HG03565 (cell line): ENCODE data around the gene MYO1B.

Source experiments
- ATAC-seq: cut with Tn5 transposase; IDR thresholded peaks from one replicate; pipeline ENCODE4 v1.9.1; 2021; ENCODE audit warnings: mild to moderate bottlenecking, moderate library complexity; ENCODE audit not compliant: unreplicated experiment

Gene MYO1B

DNA sequence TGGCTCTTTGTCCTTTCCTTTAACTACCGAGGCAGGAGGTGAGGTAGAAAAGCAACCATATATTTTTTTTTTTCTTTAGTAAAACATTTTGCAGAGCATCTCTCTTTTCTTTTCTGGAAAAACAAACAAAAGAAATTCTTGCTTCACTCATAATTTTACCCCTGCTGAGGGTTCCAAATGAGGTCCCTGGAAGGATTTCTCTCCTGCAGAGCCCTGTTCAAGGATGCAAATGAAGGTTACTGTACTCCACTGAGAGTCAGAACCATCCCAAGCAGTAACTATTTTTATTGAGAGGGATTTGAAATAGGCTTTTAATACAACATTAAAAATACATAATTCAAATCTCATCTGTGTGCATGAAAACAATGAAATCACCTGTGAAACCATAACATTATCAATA, 19.5 kb upstream of the MYO1B start:
- no peak for ATAC-seq

DNA sequence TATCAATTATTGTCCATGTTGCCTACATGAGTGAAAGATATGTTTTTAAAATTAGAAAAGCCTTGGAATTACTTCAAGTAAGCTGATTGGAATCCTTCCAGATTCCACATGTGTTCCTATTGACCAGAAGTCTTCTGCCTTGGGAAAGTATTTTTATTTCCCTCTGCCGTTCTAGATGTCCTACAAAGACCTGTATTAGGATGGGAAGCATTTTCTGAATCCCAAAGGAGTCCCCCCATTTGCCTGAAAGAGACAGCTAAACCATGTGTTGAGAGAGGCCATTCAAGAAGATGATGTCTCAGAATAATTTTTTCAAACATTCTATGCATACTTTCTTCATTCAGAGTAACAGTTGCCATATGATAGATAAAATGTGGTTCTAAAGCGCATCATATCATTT, 19.0 kb upstream of the MYO1B start:
- ATAC-seq: no peak

DNA sequence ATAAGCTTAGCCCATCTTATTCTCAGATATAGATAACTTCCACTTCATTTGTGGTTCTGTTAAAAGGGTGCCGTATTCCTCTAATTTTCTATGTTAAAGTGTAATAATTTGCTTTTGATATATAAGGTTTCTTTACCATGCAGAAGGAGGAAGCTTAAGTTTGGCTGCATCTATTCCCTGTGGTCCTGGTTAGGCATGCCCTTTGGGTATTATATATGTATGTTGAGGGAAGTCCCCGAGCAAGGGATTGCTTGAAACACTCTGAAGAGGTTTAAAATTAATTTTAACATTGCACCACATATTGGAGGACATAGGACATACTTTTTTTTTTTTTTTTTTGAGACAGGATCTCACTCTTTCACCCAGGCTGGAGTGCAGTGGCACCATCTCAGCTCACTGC, 16.9 kb upstream of the MYO1B start:
- no peak for ATAC-seq

DNA sequence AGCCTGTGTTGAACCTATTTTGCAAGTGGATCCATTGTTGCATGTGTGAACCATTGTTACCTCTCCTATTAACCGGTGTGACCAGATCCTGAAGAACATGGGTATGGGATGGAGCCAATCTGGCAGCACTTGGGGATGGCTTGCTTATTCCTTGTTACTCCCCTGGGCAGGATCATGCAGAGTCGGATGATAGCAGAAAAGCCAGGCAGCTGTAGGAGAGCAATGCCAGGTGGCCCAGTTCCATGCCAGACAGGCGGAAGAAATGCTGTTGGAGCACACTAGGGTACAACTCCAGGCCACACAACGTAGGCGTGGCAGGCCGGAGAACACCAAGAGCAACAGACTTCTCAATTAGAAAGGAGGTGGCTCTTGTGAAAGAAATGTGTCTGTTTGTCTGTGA, 16.3 kb upstream of the MYO1B start:
- no peak for ATAC-seq

DNA sequence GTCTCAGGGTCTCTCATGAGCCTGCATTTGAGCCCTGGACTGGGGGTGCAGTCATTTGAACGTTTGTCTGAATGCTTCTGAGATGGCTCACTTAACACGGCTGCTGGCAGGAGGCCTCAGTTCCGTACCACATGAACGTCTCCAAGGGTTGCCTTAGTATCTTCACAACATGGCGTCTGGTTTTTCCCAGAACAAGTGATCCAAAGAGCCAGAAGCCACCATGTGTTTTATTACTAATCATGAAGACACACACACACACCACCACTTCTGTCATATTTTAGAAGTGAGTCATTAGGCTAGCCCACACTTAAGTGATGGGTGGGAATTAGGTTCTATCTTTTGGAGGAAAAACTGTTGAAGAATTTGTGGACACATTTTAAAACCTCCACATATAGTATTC, 15.0 kb upstream of the MYO1B start:
- ATAC-seq: no peak

DNA sequence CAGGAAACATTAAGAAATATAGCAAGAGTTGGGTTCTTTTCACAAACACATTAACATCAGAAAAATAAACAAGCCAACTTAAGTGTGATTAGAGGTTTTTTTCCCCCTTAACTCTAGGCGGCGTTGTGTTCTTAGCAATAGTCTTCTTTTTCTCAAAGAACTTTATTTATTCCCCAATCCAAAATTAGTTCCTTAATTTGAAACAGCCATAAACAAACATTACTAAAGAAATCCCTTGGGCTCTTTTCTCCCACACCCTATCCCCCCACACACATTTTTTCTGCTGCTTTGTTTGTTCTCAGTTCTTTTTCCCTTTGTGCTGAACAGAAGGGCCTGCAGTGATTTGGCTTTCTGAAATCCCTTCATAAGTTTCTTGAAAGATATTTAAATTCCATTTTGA, 13.2 kb upstream of the MYO1B start:
- ATAC-seq: no peak

DNA sequence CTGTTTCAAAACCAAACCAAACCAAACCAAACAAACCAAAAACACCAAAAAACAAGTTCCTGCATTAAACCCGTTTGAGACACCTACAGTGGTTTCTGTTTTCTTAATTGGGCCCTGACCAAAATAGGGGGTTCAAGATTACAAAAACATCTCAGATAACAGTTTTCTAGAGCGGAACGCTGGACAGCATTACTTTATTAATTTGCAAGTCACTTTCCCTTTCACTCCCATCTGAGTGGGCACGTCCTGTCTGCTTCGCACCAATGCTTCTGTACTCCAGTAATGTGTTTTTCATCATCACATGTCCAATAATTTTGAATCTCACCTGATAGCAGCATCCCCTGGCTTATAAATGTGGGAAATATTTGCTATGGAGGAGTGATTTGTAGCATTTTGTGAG, 11.7 kb upstream of the MYO1B start:
- ATAC-seq: no peak

DNA sequence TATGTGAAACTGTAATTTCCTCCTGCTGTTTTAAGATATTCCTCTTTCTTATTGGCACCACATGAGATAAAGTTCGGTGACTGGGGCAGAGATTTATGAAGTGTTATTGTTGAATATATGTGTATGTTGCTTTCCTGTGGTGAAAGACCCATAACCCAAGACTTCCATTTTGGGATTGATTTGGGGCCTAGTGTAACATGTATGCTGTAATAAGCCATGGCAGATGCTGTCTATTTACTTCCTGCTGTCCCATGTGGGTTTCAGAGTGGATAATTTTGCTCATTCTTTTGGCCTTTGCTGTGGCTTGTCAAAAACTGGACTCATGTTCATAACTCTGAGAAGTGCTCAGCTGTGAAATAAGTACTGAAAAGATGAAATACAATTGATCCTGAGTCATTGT, 10.8 kb upstream of the MYO1B start:
- ATAC-seq: no peak

DNA sequence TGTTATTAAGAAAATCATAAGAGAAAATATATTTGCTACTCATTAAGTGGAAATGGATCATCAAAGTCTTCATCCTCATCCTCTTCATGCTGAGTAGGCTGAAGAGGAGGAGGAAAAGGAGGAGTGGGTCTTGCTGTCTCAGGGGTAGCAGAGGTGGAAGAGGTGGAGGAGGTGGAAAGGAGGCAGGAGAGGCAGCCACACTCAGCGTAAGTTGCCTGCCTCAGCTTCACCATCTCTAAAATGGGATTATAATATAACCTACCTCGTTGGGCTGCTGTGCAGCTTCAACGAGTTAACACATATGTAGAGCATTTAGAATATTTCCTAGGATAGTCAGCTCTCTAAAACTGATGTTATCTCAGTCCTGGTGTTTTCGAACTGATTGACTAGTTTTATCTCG, 4.3 kb upstream of the MYO1B start:
- no peak for ATAC-seq

DNA sequence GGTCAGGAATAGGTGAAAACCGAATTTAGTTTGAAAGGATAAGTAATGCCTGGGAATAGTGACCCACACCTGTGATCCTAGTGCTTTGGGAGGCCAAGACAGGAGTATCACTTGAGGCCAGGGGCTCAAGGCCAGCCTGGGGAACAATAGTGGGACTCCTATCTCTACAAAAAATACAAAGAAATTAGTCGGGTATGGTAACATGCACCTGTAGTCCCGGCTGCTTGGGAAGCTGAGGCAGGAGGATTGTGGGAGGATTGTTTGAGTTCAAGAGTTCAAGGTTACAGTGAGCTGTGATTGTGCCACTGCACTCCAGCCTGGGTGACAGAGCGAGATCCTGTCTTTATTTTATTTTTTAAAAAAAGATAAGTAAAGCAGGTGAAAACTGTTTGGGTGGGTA, 3.8 kb upstream of the MYO1B start:
- ATAC-seq: no peak

DNA sequence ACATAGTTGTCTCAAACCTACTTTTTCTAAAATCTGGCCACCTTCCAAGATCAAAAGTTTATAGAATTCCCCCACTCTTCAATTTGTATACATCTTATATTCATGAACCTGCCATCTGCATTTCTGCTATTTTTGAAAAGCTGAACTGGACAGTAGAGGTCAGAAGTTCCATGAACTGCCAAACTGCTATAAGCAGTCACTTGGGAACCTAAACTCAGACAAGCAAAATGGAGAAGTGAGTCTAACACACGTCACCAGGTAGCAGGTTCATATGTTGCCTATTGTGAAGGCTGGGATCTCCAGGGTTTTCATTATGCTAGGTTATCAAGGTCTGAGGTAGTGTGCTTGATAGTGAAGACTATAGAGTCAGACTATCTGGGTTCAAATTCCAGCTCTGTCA, 2.0 kb upstream of the MYO1B start:
- ATAC-seq: no peak

DNA sequence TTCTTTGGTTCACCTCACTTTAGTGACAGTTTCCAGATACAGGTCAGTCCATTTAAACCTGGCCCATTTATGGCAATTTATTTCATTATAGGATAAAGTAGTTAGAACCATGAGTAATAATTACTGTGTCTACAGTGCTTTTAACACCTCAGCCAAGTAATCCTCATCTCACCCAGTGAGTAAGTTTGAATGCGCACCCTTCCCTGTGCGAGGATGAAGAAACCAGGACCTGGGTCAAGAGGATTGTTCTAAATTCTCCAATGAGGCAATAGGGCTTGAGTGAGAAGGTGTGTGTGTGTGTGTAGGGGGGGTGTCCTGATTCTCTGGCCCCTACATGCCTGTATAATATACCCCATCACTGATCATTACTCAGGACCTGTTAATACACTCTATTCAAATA, 854 bp upstream of the MYO1B start:
- ATAC-seq: no peak

DNA sequence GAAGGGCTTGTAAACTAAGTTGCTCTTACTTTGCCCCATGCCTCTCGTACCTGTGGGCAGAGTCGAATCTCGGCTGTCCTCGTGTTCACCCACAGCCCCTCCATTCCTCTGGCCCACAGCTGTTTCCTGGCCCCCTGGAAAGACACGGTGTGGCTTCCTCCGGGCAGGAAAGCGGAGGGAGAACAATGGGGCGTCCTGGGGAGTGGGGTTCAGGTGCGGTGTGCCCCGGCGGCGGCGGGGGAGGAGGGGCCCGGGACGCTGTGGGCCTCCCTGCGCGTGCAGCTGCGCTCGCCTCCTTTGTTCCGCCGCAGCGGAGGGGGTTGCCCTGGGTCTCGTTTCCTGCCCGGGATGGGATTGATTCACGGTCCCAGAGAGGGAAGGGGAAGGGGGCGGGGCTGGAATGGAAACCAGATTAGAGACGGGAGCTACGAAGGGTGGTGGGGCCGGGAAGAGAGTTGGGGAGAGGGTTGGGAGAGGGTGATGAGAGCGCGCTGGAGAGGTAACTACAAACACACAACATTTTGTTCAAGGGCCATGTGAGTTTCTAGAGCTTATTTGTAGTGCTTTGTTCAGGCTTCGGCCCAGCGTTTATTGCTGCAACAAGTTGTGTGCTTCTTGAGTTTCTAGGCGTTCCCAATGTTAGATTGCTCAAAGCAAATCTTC, 796 bp downstream of the MYO1B start:
- ATAC-seq: no peak

DNA sequence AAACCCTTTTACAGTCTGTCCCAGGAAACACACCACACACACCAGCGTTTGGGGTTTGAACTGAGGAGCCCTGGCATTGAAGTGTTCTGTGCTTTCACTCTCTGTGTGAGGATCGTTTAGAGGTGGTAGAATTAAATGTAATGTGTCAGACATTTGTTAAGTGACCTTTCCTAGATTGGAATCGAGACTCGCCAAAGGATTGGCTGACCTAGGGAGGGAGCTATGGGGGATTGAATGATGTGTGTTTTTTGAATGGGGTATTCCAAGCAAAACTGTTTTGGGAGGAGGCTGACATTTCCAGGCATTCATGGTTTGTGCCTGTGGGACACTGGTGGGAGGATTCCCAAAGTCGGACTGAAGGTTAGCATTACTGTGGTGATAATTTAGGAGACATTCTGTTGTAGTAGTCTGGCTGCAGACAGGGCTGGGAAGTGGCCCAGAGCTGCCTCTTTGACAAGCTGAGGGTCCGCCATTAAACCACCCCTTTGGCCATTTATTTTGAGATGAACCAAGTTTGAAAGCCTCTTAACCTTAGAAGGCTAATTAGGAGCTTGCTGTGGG, 1.7 kb downstream of the MYO1B start:
- no peak for ATAC-seq

DNA sequence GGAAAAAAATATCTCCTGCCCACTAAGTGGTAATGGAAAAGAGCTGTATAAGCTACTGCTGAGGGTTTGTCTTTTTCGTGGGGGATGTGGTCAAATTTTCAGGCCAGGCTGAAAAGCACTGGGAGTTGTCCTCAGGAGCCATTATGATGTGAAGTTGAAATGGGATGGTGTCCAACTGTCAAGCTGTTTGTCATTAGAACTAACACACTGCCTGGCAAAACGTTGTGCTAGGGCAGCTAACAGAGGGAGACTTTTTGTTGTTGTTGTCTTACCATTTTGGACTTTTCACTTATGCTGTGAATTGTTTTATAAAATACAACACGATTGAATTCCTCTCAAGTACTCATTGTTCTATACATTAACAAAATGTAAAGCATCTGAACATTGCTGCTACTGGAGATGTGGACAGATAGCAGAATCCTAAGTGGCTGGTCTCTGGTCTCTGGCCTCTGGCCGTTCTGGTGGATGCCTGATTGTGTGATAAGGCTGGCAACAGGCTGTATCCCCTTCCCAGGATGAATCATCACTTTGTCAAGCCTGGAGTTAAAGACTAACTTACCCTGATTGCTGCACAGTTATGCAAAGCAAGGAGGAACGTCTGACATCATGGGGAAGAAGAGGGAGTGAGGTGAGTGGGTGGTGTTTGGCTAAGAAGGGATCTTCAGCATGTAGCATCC, 2.3 kb downstream of the MYO1B start:
- ATAC-seq: peak; percentile 27

DNA sequence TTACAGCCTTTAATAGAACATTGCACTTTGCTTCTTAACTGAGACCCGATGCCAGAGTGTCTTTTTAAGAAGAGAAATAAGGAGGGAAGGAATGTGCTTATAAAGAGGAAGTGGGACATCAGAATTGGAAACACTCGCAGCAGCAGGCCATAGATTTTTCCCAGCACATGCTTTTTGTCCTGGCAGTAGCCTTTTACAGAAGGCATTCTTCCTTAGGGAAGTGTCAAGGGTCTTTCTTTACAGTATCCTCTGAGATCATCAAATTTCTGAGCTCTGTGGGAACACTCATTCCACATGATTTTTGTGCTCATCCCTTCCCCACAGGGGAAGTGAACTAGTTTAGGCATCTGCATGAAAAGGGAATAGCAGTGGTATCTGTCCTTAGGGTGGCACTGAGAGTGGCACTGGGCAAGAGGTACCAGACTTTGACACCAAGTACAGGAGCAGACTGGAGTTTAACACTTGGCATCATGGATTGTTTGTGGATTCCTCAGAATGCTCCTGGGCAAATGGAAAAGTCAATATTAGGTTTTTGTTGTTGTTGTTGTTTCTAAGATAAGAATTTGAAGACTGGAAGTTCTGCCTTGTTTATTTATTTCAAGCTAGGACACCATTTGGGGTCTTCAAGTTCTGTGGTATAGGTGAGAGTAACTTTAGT, 4.1 kb downstream of the MYO1B start:
- no peak for ATAC-seq

DNA sequence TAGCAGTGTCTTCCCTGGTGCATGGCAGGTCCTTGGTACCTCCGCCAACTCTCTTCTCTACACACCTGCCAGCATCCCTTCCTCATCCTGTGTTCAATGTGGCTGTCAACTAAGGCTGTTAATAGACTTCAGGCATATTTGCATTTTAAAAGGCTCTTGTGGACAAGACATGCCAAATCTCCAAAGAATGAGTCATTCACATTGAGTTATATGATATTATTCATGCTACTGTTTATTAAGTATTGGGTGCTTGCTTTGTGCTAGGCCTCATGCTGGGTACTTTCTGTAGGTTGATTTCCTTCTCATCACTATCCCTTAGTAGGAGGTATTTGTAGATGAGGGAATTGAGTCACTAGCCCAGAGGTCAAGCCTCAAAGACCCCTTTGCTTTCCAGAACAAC, 5.2 kb downstream of the MYO1B start:
- no peak for ATAC-seq

DNA sequence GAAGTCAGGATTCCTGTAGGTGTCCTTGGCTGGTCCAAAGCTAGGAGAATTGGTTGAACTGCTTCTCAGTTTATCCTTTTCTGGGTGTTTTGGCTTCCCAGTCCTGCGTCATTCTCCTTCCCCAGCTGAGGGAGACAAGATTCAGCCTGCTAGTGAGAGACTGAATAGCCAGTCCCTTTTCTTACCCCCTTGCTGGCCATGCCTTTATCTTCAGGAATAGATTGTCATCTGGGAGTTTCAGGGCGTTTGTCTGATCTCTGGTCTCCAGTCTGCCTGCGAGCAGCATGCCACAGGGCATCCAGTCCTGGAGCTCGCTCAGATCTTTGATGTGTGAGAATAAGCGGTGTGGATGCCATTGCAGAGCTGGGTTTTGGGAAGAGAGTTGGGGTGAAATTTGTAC, 5.8 kb downstream of the MYO1B start:
- ATAC-seq: no peak

DNA sequence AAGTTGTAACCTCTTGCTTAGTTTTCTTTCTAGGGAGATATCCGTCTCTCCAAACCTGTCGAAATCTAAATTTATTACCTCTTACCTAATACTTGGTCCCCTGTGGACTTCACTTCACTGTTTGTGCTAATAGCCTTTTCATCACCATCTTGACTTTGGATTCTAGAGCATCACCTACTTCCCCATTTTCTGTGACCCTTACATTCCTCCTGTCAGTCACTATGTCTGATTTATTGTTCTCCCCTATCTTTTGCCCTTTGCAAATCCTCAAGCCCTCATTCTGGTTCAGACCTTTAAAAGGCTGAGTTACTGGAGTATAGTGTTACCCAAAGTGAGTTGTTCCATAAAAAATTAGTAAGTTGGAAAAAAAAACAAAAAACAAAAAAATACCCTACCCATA, 7.5 kb downstream of the MYO1B start:
- ATAC-seq: no peak

DNA sequence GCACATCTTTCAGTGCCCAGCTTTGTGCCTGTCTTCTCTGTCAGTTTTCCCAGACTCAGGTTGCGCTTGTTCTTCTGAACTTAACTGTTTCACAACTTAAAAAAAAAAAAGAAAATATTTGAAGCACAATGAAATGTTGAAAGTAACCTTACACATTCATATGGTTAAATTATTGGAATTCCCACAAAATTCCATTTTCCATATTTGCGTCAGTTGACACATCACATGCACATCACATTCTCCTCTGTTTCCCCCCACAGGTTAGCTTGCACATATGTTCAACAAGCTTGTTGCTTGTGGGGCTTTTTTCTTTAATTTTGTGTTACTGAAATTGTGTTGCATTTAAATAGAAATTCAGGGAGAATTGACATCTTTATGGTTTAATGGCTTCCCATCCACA, 8.3 kb downstream of the MYO1B start:
- no peak for ATAC-seq

DNA sequence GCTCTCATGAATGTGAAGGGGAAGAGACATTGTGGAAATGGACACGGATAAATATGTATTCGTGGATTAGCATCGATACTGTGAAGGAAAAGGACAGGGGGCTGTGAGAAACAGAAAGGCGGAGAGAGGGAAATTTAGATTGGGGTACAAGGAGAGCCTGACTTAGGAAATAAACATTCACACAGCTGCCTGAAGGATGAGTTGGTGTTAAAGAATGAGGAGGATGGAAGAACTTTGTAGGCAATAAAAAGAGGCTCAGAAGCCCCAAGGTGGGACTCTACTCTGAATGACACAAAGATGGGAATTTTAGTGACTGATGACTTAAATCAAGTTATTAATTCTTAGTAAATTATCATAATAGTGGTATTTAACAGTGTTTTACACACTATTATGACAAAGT, 10.1 kb downstream of the MYO1B start:
- ATAC-seq: no peak

DNA sequence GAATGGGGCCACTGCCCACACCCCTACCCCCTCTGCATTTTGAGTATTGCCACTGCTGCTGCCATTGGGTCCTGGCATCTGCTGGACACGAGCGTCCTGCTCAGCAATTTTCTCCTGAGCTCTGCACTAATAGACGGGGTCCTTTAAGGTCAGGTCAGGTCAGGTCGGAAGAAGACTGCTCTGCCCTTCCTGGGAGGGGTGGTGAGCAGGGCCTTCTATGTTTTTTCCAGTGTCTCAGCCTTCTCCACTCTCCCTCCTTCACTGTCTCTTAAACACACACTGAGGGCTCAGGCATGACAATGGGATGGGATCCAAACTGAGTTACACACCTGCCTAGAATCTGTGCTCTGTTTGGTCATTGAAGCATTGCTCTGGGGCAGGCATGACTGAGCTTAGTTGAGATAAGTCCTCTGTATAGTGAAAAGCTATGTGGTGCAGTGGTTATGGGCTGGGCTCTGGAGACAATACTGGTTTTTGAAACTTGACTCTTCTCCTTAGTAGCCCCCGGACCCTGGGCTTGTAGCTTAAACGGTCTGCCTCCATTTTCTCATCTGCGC, 10.6 kb downstream of the MYO1B start:
- no peak for ATAC-seq
